ENCODE data around the gene MFSD11.
A peak's percentile ranks its signal among the peaks of the same experiment; 100 is the strongest.

Gene MFSD11

GRCh38 chr17:76824093-76824492 is 86.2 kb downstream of the MFSD11 start:
- H3K27me3 ChIP-seq (ENCODE audit: insufficient read depth, poor library complexity, severe bottlenecking): no peaks in the 10 kb centered on the region
- no peak overlapping the region for H3K27ac ChIP-seq (replicated peaks)
- TF ChIP-seq CTCF (IDR thresholded peaks at IDR 0.05; ENCODE audit: insufficient read depth, low read length) (no peak), REST (IDR thresholded peaks at IDR 0.05; ENCODE audit: insufficient replicate concordance, low read depth) (no peak), GABPA (IDR thresholded peaks at IDR 0.05; ENCODE audit: low read depth) (no peak), POLR2AphosphoS5 (IDR thresholded peaks at IDR 0.05; ENCODE audit: low read depth) (no peak), SPI1 (IDR thresholded peaks at IDR 0.05; ENCODE audit: borderline replicate concordance, low read depth) (no peak)
- no peak for DNase-seq (ENCODE audit: low read depth in 1 of 2, low spot score in 1 of 2)
- no peak overlapping the region for H3K4me3 ChIP-seq (replicated peaks; ENCODE audit: insufficient read depth, low read length)

- DNase-seq (ENCODE audit: low read depth in 1 of 2, low spot score in 1 of 2): peak in 1 of 2 experiments; percentile 36
- no peak overlapping the region for H3K4me3 ChIP-seq (replicated peaks; ENCODE audit: insufficient read depth, low read length)
- TF ChIP-seq SPI1 (IDR thresholded peaks at IDR 0.05; ENCODE audit: borderline replicate concordance, low read depth) (no peak), CTCF (IDR thresholded peaks at IDR 0.05; ENCODE audit: insufficient read depth, low read length) (no peak), POLR2AphosphoS5 (IDR thresholded peaks at IDR 0.05; ENCODE audit: low read depth) (no peak), GABPA (IDR thresholded peaks at IDR 0.05; ENCODE audit: low read depth) (no peak), REST (IDR thresholded peaks at IDR 0.05; ENCODE audit: insufficient replicate concordance, low read depth) (peak; percentile 89)
- H3K27me3 ChIP-seq (ENCODE audit: insufficient read depth, poor library complexity, severe bottlenecking): no peaks in the 10 kb centered on the region
- H3K27ac ChIP-seq (replicated peaks): no peak overlapping the region
Measured at GRCh38 chr17:76826330-76827068, 88.6 kb downstream of the MFSD11 start.

GRCh38 chr17:76827736-76828135 is 89.8 kb downstream of the MFSD11 start:
- Histone ChIP-seq H3K27me3 (ENCODE audit: insufficient read depth, poor library complexity, severe bottlenecking) (no peaks in the 10 kb centered on the region), H3K27ac (replicated peaks) (no peak overlapping the region), H3K4me3 (replicated peaks; ENCODE audit: insufficient read depth, low read length) (no peak overlapping the region)
- no peak for DNase-seq (ENCODE audit: low read depth in 1 of 2, low spot score in 1 of 2)
- TF ChIP-seq GABPA (IDR thresholded peaks at IDR 0.05; ENCODE audit: low read depth): no peak

Small RNAs within 50 kb of the gene (microRNA-seq; reads per million reads assigned to microRNA genes)
- gene MIR636: 1.2 reads per million

Measured in HL-60 (cell line).